ENCODE data around the gene DOK5. TPM values are rescaled to one million over a fixed set of nuclear protein-coding genes. Genes with fewer than 3 reads are reported as not detected.

Gene DOK5
- total RNA-seq, 2 experiments from 2014 or later, result not detected

DNA sequence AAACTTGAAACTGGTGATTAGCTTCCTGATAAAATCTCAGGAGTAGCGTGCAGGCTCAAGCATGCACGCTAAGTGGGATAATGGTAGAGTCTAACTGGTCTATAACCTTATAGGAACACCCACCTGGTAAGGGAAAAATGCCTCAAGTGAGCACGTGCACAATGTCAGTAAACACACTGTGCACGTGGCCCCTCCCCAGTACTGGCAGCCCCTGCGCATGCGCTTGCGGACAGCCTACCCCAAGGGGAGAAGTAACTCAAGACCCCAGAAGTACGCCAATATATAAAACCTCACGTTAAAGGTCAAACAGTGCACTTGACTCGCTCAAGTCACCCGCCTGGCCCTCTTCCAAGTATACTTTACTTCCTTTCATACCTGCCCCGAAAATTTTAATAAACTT lies 23.1 kb upstream of the DOK5 start:
- no TSS peak for BruUV-seq (replicated peaks)
- no peak for DNase-seq (ENCODE audit: low spot score)
- H3K4me1 ChIP-seq (ENCODE audit: insufficient read depth, low read length, poor library complexity, severe bottlenecking), result no peaks in the 10 kb centered on the region
- TF ChIP-seq, protein P1, sequence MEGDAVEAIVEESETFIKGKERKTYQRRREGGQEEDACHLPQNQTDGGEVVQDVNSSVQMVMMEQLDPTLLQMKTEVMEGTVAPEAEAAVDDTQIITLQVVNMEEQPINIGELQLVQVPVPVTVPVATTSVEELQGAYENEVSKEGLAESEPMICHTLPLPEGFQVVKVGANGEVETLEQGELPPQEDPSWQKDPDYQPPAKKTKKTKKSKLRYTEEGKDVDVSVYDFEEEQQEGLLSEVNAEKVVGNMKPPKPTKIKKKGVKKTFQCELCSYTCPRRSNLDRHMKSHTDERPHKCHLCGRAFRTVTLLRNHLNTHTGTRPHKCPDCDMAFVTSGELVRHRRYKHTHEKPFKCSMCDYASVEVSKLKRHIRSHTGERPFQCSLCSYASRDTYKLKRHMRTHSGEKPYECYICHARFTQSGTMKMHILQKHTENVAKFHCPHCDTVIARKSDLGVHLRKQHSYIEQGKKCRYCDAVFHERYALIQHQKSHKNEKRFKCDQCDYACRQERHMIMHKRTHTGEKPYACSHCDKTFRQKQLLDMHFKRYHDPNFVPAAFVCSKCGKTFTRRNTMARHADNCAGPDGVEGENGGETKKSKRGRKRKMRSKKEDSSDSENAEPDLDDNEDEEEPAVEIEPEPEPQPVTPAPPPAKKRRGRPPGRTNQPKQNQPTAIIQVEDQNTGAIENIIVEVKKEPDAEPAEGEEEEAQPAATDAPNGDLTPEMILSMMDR (conservative IDR thresholded peaks at IDR 0.05; ENCODE audit: low read length), result no peak
- no peak for TF ChIP-seq EZH2phosphoT487 (IDR thresholded peaks at IDR 0.05; ENCODE audit: borderline replicate concordance, low read depth, low read length)
- no peak overlapping the region for H2AFZ ChIP-seq (ENCODE audit: low read length)
- no peaks in the 10 kb centered on the region for H3K9me3 ChIP-seq (ENCODE audit: low read length)
- POLR2A ChIA-PET, result no interaction called here
- H3K36me3 ChIP-seq (ENCODE audit: insufficient read depth, low read length), result no peaks in the 10 kb centered on the region
- no peaks in the 10 kb centered on the region for H3K79me2 ChIP-seq (ENCODE audit: insufficient read depth, low read depth, low read length)
- no peak overlapping the region for H3K4me2 ChIP-seq (ENCODE audit: low read length)
- CTCF ChIA-PET (ENCODE audit: unreplicated experiment), result no interaction called here
- H3K4me3 ChIP-seq (ENCODE audit: low read depth, low read length, poor library complexity, severe bottlenecking), result no peak overlapping the region
- H4K20me1 ChIP-seq (ENCODE audit: insufficient read depth, low read length), result no peaks in the 10 kb centered on the region
- intact Hi-C loops (cut with micrococcal nuclease; ENCODE audit: unreplicated experiment), result no loop called here
- no peak overlapping the region for H3K27ac ChIP-seq (ENCODE audit: low read depth, low read length, poor library complexity, severe bottlenecking)
- H3K9me2 ChIP-seq (ENCODE audit: insufficient read depth, low read length), result no peaks in the 10 kb centered on the region

DNA sequence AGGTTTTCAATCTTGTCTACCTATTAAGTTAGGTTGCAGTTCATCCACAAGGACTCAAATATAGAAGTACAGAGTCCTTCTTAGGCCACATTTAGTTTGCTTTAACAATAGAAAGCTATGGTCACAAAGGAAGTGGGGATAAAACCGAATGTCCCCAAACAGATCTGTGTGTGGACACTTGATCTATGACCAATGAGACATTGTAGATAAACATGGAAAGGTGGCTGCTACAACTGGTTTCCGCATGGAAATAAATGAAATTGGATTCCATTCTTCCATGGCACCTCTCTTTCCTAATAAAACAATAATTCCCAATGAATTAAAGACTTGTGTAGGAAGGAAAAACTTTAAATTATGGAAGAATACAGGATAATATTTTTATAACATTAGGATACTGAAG lies 20.4 kb upstream of the DOK5 start:
- Histone ChIP-seq H2AFZ (ENCODE audit: low read length) (no peak overlapping the region), H3K27ac (ENCODE audit: low read depth, low read length, poor library complexity, severe bottlenecking) (no peak overlapping the region), H3K9me2 (ENCODE audit: insufficient read depth, low read length) (no peaks in the 10 kb centered on the region), H4K20me1 (ENCODE audit: insufficient read depth, low read length) (no peaks in the 10 kb centered on the region), H3K9me3 (ENCODE audit: low read length) (no peaks in the 10 kb centered on the region), H3K36me3 (ENCODE audit: insufficient read depth, low read length) (no peaks in the 10 kb centered on the region), H3K4me2 (ENCODE audit: low read length) (no peak overlapping the region), H3K79me2 (ENCODE audit: insufficient read depth, low read depth, low read length) (no peaks in the 10 kb centered on the region), H3K4me3 (ENCODE audit: low read depth, low read length, poor library complexity, severe bottlenecking) (no peak overlapping the region), H3K4me1 (ENCODE audit: insufficient read depth, low read length, poor library complexity, severe bottlenecking) (no peaks in the 10 kb centered on the region)
- ChIA-PET CTCF (ENCODE audit: unreplicated experiment) (no interaction called here), POLR2A (no interaction called here)
- no peak for TF ChIP-seq EZH2phosphoT487 (IDR thresholded peaks at IDR 0.05; ENCODE audit: borderline replicate concordance, low read depth, low read length)
- TF ChIP-seq, protein P1 (conservative IDR thresholded peaks at IDR 0.05; ENCODE audit: low read length), result no peak
- intact Hi-C loops (cut with micrococcal nuclease; ENCODE audit: unreplicated experiment), result no loop called here
- DNase-seq (ENCODE audit: low spot score), result no peak
- BruUV-seq (replicated peaks), result no TSS peak

DNA sequence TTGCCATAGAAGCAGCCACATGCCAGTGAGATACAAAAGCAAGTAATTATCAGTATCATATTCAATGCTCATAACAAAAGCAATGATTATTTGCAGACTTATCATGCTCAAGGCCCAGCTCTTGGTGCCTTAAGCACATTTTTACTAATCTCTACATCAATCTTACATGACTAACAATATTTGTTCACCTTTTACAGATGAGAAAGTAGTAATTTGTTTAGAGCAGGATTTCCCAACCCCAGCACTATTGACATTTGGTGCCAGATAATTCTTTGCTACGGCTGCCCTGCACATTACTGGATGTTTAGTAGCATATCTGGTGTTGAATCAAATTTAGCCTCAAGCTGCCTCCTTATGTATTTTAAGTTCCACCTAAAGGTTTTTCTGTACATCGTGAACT lies 19.0 kb upstream of the DOK5 start:
- ChIA-PET CTCF (ENCODE audit: unreplicated experiment) (no interaction called here), POLR2A (no interaction called here)
- no peaks in the 10 kb centered on the region for H3K36me3 ChIP-seq (ENCODE audit: insufficient read depth, low read length)
- no peaks in the 10 kb centered on the region for H3K9me2 ChIP-seq (ENCODE audit: insufficient read depth, low read length)
- TF ChIP-seq, protein P1 (conservative IDR thresholded peaks at IDR 0.05; ENCODE audit: low read length), result no peak
- no peak for TF ChIP-seq EZH2phosphoT487 (IDR thresholded peaks at IDR 0.05; ENCODE audit: borderline replicate concordance, low read depth, low read length)
- intact Hi-C loops (cut with micrococcal nuclease; ENCODE audit: unreplicated experiment), result no loop called here
- H4K20me1 ChIP-seq (ENCODE audit: insufficient read depth, low read length), result no peaks in the 10 kb centered on the region
- BruUV-seq (replicated peaks), result no TSS peak
- no peaks in the 10 kb centered on the region for H3K4me1 ChIP-seq (ENCODE audit: insufficient read depth, low read length, poor library complexity, severe bottlenecking)
- H3K79me2 ChIP-seq (ENCODE audit: insufficient read depth, low read depth, low read length), result no peaks in the 10 kb centered on the region
- H2AFZ ChIP-seq (ENCODE audit: low read length), result no peak overlapping the region
- no peak overlapping the region for H3K4me2 ChIP-seq (ENCODE audit: low read length)
- no peaks in the 10 kb centered on the region for H3K9me3 ChIP-seq (ENCODE audit: low read length)
- H3K27ac ChIP-seq (ENCODE audit: low read depth, low read length, poor library complexity, severe bottlenecking), result no peak overlapping the region
- no peak overlapping the region for H3K4me3 ChIP-seq (ENCODE audit: low read depth, low read length, poor library complexity, severe bottlenecking)
- DNase-seq (ENCODE audit: low spot score), result no peak

All from OCI-LY7 (cell line).